ENCODE data around the gene TMEFF2. TPM values are rescaled to one million over a fixed set of nuclear protein-coding genes. Genes with fewer than 3 reads are reported as not detected.

Gene TMEFF2
- total RNA-seq, 5 donors from 2014 or later (not counting 1 experiment from before 2014, with no cell fraction given), result not detected

DNA sequence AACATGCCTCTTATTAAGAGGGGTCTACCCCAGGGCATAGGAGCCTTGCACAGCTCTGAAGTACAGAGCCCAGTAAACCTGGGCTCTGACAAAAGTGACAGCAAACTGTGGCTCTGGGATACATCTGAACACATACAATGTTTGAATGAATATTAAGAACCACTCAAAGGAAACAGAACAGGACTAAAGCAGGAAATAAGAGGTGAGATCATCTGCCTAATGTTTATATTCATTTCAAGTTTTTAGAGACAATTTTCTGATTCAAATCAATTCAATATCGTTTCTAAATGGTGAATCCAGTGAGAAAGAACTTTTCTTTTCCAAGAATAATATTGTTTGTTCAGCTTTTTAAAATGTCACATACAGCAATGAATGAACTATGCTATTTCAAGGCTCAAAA is 211.1 kb downstream of the TMEFF2 start:
- H3K27ac Mint-ChIP-seq, result no peak overlapping the region
- Histone ChIP-seq H3K4me1 (ENCODE audit: control insufficient read depth in 1 of 2, extremely low read depth in 1 of 2, insufficient read depth in 2 of 2, low read length in 2 of 2) (no peaks in the 10 kb centered on the region), H3K36me3 (ENCODE audit: control insufficient read depth in 2 of 2, extremely low read depth in 1 of 2, insufficient read depth in 1 of 2, low read length in 1 of 2) (no peaks in the 10 kb centered on the region), H3K4me3 (ENCODE audit: control insufficient read depth in 1 of 2, extremely low read depth in 1 of 2, low read length in 1 of 2) (no peak overlapping the region), H3K27ac (ENCODE audit: low read length) (no peak overlapping the region), H3K9me3 (no peaks in the 10 kb centered on the region), H3K27me3 (replicated peaks in 1 of 2; ENCODE audit: control insufficient read depth in 2 of 2, extremely low read depth in 1 of 2, insufficient read depth in 2 of 2, low read length in 1 of 2) (no peaks in the 10 kb centered on the region)
- ChIA-PET POLR2A (no interaction called here), CTCF (no interaction called here)
- ATAC-seq (replicated peaks in 1 of 4), result no peak
- WGBS (ENCODE audit: insufficient coverage), result no CpG with 5 or more reads among the region's 1 CpG
- no peak for DNase-seq
- H3K4me1 Mint-ChIP-seq, result no peaks in the 10 kb centered on the region
- no peaks in the 10 kb centered on the region for H3K36me3 Mint-ChIP-seq
- peaks cover 2 to 7% of the 10 kb centered on the region in 2 donors for H3K27me3 Mint-ChIP-seq
- no peak overlapping the region for H3K4me3 Mint-ChIP-seq
- H3K9me3 Mint-ChIP-seq, result no peaks in the 10 kb centered on the region

GRCh38 chr2:191983186-191983585 is 211.5 kb downstream of the TMEFF2 start:
- Mint-ChIP-seq H3K9me3 (no peaks in the 10 kb centered on the region), H3K36me3 (no peaks in the 10 kb centered on the region), H3K4me1 (no peaks in the 10 kb centered on the region), H3K27me3 (peaks cover 2 to 7% of the 10 kb centered on the region in 2 donors), H3K4me3 (no peak overlapping the region), H3K27ac (no peak overlapping the region)
- POLR2A ChIA-PET, result no interaction called here
- CTCF ChIA-PET, result no interaction called here
- no peaks in the 10 kb centered on the region for H3K9me3 ChIP-seq
- H3K27me3 ChIP-seq (replicated peaks in 1 of 2; ENCODE audit: control insufficient read depth in 2 of 2, extremely low read depth in 1 of 2, insufficient read depth in 2 of 2, low read length in 1 of 2), result no peaks in the 10 kb centered on the region
- H3K4me3 ChIP-seq (ENCODE audit: control insufficient read depth in 1 of 2, extremely low read depth in 1 of 2, low read length in 1 of 2), result no peak overlapping the region
- no peak overlapping the region for H3K27ac ChIP-seq (ENCODE audit: low read length)
- ATAC-seq (replicated peaks in 1 of 4) (no peak), DNase-seq (no peak)
- H3K36me3 ChIP-seq (ENCODE audit: control insufficient read depth in 2 of 2, extremely low read depth in 1 of 2, insufficient read depth in 1 of 2, low read length in 1 of 2), result no peaks in the 10 kb centered on the region
- no peaks in the 10 kb centered on the region for H3K4me1 ChIP-seq (ENCODE audit: control insufficient read depth in 1 of 2, extremely low read depth in 1 of 2, insufficient read depth in 2 of 2, low read length in 2 of 2)

GRCh38 chr2:191981706-191982105 is 213.0 kb downstream of the TMEFF2 start:
- no peak overlapping the region for H3K27ac Mint-ChIP-seq
- Histone ChIP-seq H3K4me1 (ENCODE audit: control insufficient read depth in 1 of 2, extremely low read depth in 1 of 2, insufficient read depth in 2 of 2, low read length in 2 of 2) (no peaks in the 10 kb centered on the region), H3K27ac (ENCODE audit: low read length) (no peak overlapping the region), H3K9me3 (no peaks in the 10 kb centered on the region), H3K36me3 (ENCODE audit: control insufficient read depth in 2 of 2, extremely low read depth in 1 of 2, insufficient read depth in 1 of 2, low read length in 1 of 2) (no peaks in the 10 kb centered on the region), H3K4me3 (ENCODE audit: control insufficient read depth in 1 of 2, extremely low read depth in 1 of 2, low read length in 1 of 2) (no peak overlapping the region), H3K27me3 (replicated peaks in 1 of 2; ENCODE audit: control insufficient read depth in 2 of 2, extremely low read depth in 1 of 2, insufficient read depth in 2 of 2, low read length in 1 of 2) (no peaks in the 10 kb centered on the region)
- no peaks in the 10 kb centered on the region for H3K9me3 Mint-ChIP-seq
- no peaks in the 10 kb centered on the region for H3K36me3 Mint-ChIP-seq
- no peak for ATAC-seq (replicated peaks in 1 of 4)
- no peaks in the 10 kb centered on the region for H3K4me1 Mint-ChIP-seq
- peaks cover 2 to 7% of the 10 kb centered on the region in 2 donors for H3K27me3 Mint-ChIP-seq
- ChIA-PET CTCF (no interaction called here), POLR2A (no interaction called here)
- WGBS (ENCODE audit: insufficient coverage), result 70% methylated on average over 4 of the region's 5 CpGs
- DNase-seq, result no peak
- H3K4me3 Mint-ChIP-seq, result no peak overlapping the region

DNA sequence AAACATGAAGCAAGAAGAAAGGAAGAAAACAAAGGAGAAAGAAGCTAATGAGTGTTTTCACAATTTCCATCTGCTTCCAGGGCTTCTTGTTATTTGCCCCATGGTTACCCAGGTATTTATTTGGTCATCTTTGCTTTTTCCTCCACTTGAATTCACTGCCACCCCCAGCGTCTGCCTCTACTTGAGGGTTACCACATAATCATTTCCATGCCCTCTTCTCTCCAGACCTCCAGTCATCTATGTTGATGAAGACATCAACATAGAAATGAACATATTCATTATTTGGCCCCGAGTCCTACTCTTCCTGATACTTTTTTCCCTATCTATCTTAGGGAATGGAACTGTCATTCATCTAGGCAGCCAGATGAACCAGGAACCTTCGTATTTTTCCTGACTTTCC is 214.2 kb downstream of the TMEFF2 start:
- no peaks in the 10 kb centered on the region for H3K36me3 Mint-ChIP-seq
- no peak overlapping the region for H3K4me3 Mint-ChIP-seq
- Histone ChIP-seq H3K27me3 (replicated peaks in 1 of 2; ENCODE audit: control insufficient read depth in 2 of 2, extremely low read depth in 1 of 2, insufficient read depth in 2 of 2, low read length in 1 of 2) (no peaks in the 10 kb centered on the region), H3K36me3 (ENCODE audit: control insufficient read depth in 2 of 2, extremely low read depth in 1 of 2, insufficient read depth in 1 of 2, low read length in 1 of 2) (no peaks in the 10 kb centered on the region), H3K4me1 (ENCODE audit: control insufficient read depth in 1 of 2, extremely low read depth in 1 of 2, insufficient read depth in 2 of 2, low read length in 2 of 2) (no peaks in the 10 kb centered on the region), H3K27ac (ENCODE audit: low read length) (no peak overlapping the region), H3K4me3 (ENCODE audit: control insufficient read depth in 1 of 2, extremely low read depth in 1 of 2, low read length in 1 of 2) (no peak overlapping the region), H3K9me3 (no peaks in the 10 kb centered on the region)
- peaks cover 2 to 7% of the 10 kb centered on the region in 2 donors for H3K27me3 Mint-ChIP-seq
- 67% methylated on average over 3 of the region's 3 CpGs for WGBS (ENCODE audit: insufficient coverage)
- H3K4me1 Mint-ChIP-seq, result no peaks in the 10 kb centered on the region
- ATAC-seq (replicated peaks in 1 of 4) (no peak), DNase-seq (no peak)
- H3K9me3 Mint-ChIP-seq, result no peaks in the 10 kb centered on the region
- no peak overlapping the region for H3K27ac Mint-ChIP-seq
- CTCF ChIA-PET, result no interaction called here
- POLR2A ChIA-PET, result no interaction called here

DNA sequence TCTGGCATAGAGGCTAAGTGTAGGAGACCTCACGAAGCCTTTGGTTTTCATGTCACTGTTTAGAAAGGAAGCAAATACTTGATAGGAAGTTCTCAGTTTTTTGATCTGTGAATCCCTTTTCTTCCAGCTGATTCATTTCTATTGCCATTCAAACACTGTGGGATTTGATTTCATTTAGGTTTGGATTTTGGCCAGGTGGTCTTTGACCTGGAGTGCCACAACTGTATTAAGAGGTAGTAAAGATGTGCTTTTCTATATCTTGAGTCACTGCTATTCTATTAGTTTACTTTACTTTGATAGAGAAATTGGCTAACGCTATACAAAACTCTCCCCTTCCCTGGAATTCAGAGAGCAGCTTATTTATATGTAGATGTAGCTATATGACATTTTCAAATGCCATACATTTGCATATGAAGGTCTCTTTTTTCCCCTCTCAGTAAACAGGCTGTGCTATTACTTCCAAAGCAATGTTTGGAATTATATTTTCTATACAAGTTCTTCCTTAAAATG is 215.5 kb downstream of the TMEFF2 start:
- H3K27ac Mint-ChIP-seq, result no peak overlapping the region
- no peaks in the 10 kb centered on the region for H3K36me3 Mint-ChIP-seq
- 63% methylated on average over 1 of the region's 2 CpGs for WGBS (ENCODE audit: insufficient coverage)
- Histone ChIP-seq H3K4me1 (ENCODE audit: control insufficient read depth in 1 of 2, extremely low read depth in 1 of 2, insufficient read depth in 2 of 2, low read length in 2 of 2) (no peaks in the 10 kb centered on the region), H3K36me3 (ENCODE audit: control insufficient read depth in 2 of 2, extremely low read depth in 1 of 2, insufficient read depth in 1 of 2, low read length in 1 of 2) (no peaks in the 10 kb centered on the region), H3K9me3 (no peaks in the 10 kb centered on the region), H3K27ac (ENCODE audit: low read length) (no peak overlapping the region), H3K4me3 (ENCODE audit: control insufficient read depth in 1 of 2, extremely low read depth in 1 of 2, low read length in 1 of 2) (no peak overlapping the region), H3K27me3 (replicated peaks in 1 of 2; ENCODE audit: control insufficient read depth in 2 of 2, extremely low read depth in 1 of 2, insufficient read depth in 2 of 2, low read length in 1 of 2) (no peaks in the 10 kb centered on the region)
- no peaks in the 10 kb centered on the region for H3K4me1 Mint-ChIP-seq
- ATAC-seq (replicated peaks in 1 of 4), result no peak
- ChIA-PET CTCF (no interaction called here), POLR2A (no interaction called here)
- H3K9me3 Mint-ChIP-seq, result no peaks in the 10 kb centered on the region
- no peak overlapping the region for H3K4me3 Mint-ChIP-seq
- peaks cover 4 to 11% of the 10 kb centered on the region in 2 donors for H3K27me3 Mint-ChIP-seq
- no peak for DNase-seq

GRCh38 chr2:191977754-191978153 is 217.0 kb downstream of the TMEFF2 start:
- H3K9me3 ChIP-seq, result no peaks in the 10 kb centered on the region
- no peak overlapping the region for H3K4me3 ChIP-seq (ENCODE audit: control insufficient read depth in 1 of 2, extremely low read depth in 1 of 2, low read length in 1 of 2)
- H3K27me3 Mint-ChIP-seq, result peaks cover 4 to 8% of the 10 kb centered on the region in 2 donors
- H3K36me3 ChIP-seq (ENCODE audit: control insufficient read depth in 2 of 2, extremely low read depth in 1 of 2, insufficient read depth in 1 of 2, low read length in 1 of 2), result no peaks in the 10 kb centered on the region
- ChIA-PET CTCF (no interaction called here), POLR2A (no interaction called here)
- ATAC-seq (replicated peaks in 1 of 4) (no peak), DNase-seq (no peak)
- H3K27ac Mint-ChIP-seq, result no peak overlapping the region
- H3K4me1 Mint-ChIP-seq, result no peaks in the 10 kb centered on the region
- no peaks in the 10 kb centered on the region for H3K4me1 ChIP-seq (ENCODE audit: control insufficient read depth in 1 of 2, extremely low read depth in 1 of 2, insufficient read depth in 2 of 2, low read length in 2 of 2)
- no peak overlapping the region for H3K4me3 Mint-ChIP-seq
- no peaks in the 10 kb centered on the region for H3K36me3 Mint-ChIP-seq
- no peak overlapping the region for H3K27ac ChIP-seq (ENCODE audit: low read length)
- WGBS (ENCODE audit: insufficient coverage), result no CpG with 5 or more reads among the region's 1 CpG
- H3K27me3 ChIP-seq (replicated peaks in 1 of 2; ENCODE audit: control insufficient read depth in 2 of 2, extremely low read depth in 1 of 2, insufficient read depth in 2 of 2, low read length in 1 of 2), result no peaks in the 10 kb centered on the region
- H3K9me3 Mint-ChIP-seq, result no peaks in the 10 kb centered on the region

GRCh38 chr2:191976436-191976835 is 218.3 kb downstream of the TMEFF2 start:
- Mint-ChIP-seq H3K27me3 (peaks cover 6 to 16% of the 10 kb centered on the region in 2 donors), H3K9me3 (peaks cover 0 to 4% (median 0%) of the 10 kb centered on the region in 3 donors), H3K4me1 (no peaks in the 10 kb centered on the region), H3K4me3 (no peak overlapping the region), H3K27ac (no peak overlapping the region), H3K36me3 (no peaks in the 10 kb centered on the region)
- Histone ChIP-seq H3K4me3 (ENCODE audit: control insufficient read depth in 1 of 2, extremely low read depth in 1 of 2, low read length in 1 of 2) (no peak overlapping the region), H3K4me1 (ENCODE audit: control insufficient read depth in 1 of 2, extremely low read depth in 1 of 2, insufficient read depth in 2 of 2, low read length in 2 of 2) (no peaks in the 10 kb centered on the region), H3K27ac (ENCODE audit: low read length) (no peak overlapping the region), H3K9me3 (no peaks in the 10 kb centered on the region), H3K36me3 (ENCODE audit: control insufficient read depth in 2 of 2, extremely low read depth in 1 of 2, insufficient read depth in 1 of 2, low read length in 1 of 2) (no peaks in the 10 kb centered on the region), H3K27me3 (replicated peaks in 1 of 2; ENCODE audit: control insufficient read depth in 2 of 2, extremely low read depth in 1 of 2, insufficient read depth in 2 of 2, low read length in 1 of 2) (no peaks in the 10 kb centered on the region)
- ChIA-PET POLR2A (no interaction called here), CTCF (no interaction called here)
- no peak for DNase-seq
- ATAC-seq (replicated peaks in 1 of 4), result no peak
- WGBS (ENCODE audit: insufficient coverage), result no CpG with 5 or more reads among the region's 3 CpGs
